GM13976 (cell line): ENCODE data around the gene ADO.

Experiments used
- DNase-seq: peaks from one replicate; pipeline ENCODE4 v3.0.0; 2012; ENCODE audit warnings: low spot score
- in situ Hi-C: fragments of 300-500 bp; cut with MboI; formaldehyde crosslinking; loops from one replicate; pipeline ENCODE4 v1.12.0; 2022; ENCODE audit warnings: low sequenced_read_pairs, mixed read lengths, inconsistent platforms; ENCODE audit not compliant: unreplicated experiment
- TF ChIP-seq, protein P1 (sequence below): IDR thresholded peaks from 2 replicates; pipeline ENCODE4 v1.5.1; 2012; ENCODE audit warnings: borderline replicate concordance, mild to moderate bottlenecking; ENCODE audit not compliant: insufficient read depth; ENCODE audit errors: extremely low read depth, missing control alignments, control extremely low read depth

The ADO gene

DNA sequence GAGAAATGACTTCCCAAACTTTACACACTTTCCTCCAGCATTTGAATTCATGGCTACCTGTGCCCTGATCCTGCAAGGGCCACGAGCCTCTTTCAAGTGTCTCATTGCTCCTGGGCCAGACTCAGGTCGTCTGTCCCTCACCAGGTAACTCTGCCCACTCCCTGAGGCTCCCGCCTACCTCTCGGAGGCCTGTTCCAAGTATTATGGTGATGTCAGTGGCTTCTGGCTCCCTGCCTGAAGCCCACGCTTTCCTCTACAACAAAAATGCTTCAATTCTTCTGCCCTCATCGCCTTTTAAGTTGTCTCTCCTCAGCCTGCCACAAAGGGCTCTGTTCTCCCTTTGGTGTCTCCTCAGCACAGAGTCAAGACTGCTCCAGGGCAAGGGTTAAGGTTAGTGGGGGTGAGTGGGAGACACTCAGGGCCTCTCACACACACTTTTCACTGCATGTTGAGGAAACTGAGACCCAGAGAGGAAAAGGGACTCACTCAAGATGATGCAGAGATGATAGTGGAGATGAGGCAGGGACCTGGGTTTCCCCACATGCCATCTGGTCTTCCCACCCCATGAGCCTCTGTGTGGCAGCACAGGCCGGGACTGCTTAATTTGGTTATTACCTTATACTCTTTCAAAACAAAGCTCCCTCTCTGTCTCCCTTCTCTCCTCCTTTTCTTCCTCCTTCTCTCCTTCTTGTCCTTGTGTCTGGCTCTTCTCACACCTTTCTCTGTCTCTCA, 39.9 kb downstream of the ADO start:
- DNase-seq: no peak
- TF ChIP-seq, protein P1, sequence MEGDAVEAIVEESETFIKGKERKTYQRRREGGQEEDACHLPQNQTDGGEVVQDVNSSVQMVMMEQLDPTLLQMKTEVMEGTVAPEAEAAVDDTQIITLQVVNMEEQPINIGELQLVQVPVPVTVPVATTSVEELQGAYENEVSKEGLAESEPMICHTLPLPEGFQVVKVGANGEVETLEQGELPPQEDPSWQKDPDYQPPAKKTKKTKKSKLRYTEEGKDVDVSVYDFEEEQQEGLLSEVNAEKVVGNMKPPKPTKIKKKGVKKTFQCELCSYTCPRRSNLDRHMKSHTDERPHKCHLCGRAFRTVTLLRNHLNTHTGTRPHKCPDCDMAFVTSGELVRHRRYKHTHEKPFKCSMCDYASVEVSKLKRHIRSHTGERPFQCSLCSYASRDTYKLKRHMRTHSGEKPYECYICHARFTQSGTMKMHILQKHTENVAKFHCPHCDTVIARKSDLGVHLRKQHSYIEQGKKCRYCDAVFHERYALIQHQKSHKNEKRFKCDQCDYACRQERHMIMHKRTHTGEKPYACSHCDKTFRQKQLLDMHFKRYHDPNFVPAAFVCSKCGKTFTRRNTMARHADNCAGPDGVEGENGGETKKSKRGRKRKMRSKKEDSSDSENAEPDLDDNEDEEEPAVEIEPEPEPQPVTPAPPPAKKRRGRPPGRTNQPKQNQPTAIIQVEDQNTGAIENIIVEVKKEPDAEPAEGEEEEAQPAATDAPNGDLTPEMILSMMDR: no peak
- in situ Hi-C loops: no loop called here

DNA sequence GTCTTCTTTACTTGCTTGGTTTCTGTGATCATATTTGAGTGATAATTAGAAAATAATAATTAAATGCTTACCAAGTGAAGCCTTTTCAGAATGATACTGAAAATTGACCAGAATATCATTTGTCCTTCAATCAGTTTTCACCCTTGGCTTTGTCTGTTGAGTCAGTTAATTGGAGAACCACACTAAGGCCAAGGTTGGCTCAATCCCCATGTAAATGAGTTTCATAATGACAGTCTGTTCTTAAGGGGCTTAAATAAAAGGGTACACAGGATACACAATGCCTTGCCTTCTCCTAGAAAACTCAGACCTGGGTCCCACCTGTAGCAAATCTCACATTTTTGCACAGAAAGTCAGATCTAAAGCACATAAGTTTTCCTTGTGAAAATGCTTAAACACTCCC, 42.9 kb downstream of the ADO start:
- in situ Hi-C loops: no loop called here
- TF ChIP-seq, protein P1: no peak
- DNase-seq: no peak

DNA sequence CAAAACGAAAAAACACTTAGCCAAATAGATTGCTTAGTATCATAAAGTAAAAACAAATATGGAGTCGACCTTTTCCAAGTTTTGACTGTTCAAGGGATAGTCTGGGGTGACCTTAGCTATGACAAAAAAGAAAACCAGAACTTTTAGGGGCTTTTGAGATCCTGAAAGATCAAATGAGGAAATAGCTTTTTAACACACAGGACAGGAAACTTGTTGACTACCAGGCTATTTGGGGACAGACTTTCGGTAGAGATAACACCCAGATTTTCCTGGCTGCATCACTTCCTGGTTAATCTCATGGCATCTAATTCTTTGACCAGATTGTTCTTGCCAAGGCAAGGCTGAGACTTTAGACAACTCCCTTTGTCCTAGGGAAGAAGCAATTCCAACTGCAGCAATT, 46.1 kb downstream of the ADO start:
- in situ Hi-C loops: no loop called here
- TF ChIP-seq, protein P1: no peak
- DNase-seq: no peak

DNA sequence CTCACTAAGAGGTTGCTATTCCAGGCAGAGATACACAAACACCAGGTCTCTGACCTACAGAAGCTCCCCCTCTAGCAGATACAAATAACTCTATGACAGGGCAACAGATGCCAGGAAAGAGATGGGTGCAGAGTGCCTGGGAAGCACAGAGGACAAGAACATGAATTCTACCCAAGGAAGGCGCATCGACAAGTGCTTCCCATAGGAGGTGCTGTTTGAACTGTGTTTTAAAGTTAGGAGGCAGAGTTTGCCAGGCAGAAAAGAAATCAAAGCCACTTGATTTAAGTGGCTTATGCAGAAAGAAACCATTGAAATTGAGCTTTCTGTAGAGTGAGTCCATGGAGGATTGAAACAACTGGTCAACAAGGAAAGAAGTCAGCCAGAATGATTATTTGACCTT, 46.9 kb downstream of the ADO start:
- TF ChIP-seq, protein P1: peak; percentile 18
- in situ Hi-C loops: no loop called here
- no peak for DNase-seq

DNA sequence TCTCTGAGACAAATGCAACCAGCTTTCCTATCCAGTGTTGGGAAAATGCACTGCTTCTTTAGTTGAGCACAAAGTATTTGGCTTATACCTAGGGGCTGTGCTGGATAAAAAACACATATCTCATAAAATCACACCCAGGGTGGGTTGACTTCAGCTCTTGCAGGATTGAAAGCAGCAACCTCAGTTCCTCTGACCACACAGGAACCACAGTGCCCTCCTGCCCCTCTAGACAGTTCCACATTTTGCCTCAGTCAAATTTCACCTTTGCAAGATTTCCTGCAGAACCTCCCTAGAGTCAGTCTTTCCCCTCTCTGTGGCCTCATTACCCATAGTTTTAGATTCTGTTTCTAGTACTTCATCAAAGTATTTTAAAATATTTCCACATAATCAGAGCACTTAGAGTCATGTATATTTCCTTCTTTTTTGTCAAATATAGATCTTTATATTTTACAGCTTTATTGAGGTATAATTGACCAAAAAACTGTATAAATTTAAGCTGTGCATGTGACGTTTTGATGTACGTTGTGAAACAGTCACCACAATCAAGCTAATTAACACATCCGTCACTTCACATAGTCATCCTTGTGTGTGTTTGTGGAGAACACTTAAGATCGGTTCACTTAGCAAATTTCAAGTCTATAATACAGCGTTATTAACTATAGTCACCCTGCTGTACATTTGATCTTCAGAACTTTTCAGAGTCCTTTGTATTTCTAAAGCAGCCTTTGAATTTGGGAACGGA, 48.6 kb downstream of the ADO start:
- TF ChIP-seq, protein P1: no peak
- no peak for DNase-seq
- in situ Hi-C loops: no loop called here

DNA sequence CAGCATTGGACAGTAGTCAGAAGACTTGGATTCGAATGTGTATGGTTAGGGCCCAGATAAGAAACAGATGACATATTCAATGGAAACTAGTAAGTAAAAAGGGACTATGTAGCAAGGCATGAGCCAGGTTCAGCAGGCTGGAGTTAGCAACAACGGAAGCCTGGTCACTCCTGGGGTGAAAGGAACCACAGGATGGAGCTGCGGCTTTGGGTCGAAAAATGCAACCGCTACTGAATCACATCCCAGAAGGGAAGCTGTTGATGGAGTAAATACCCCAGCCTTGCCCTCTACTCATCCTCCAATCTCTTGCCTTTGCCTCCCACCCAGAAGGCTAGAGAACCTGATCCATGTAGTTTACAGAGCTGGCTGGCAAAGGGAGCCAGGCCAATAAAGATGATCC, 49.2 kb downstream of the ADO start:
- in situ Hi-C loops: no loop called here
- DNase-seq: no peak
- TF ChIP-seq, protein P1: no peak
